Smooth muscle cell (in vitro differentiated cells): ENCODE data around the gene DEFB110. TPM values are rescaled to one million over a fixed set of nuclear protein-coding genes. Genes with fewer than 3 reads are reported as not detected.

Source experiments
- DNase-seq: peaks from one replicate; lab custom pipeline; 2025; ENCODE audit not compliant: unreplicated experiment; lab: John Stamatoyannopoulos, UW
- H2AFZ ChIP-seq: fragments of 200-600 bp; sonication (generic); 2 replicates; pipeline ENCODE4 v1.6.0; 2016; ENCODE audit warnings: antibody characterized with exemption, low read depth, mild to moderate bottlenecking
- H3F3A ChIP-seq: fragments of 200-600 bp; sonication (generic); 2 replicates; pipeline ENCODE4 v1.6.0; 2017; ENCODE audit warnings: antibody characterized with exemption, low read depth
- H3K27ac ChIP-seq: fragments of 200-600 bp; sonication (generic); 2 replicates; pipeline ENCODE4 v1.5.1; 2016; ENCODE audit warnings: low read depth, mild to moderate bottlenecking
- H3K27me3 ChIP-seq: fragments of 200-600 bp; sonication (generic); 2 replicates; pipeline ENCODE4 v1.6.1; 2016; ENCODE audit warnings: low read depth, mild to moderate bottlenecking
- H3K36me3 ChIP-seq: fragments of 200-600 bp; sonication (generic); 2 replicates; pipeline ENCODE4 v1.5.1; 2016; ENCODE audit warnings: low read depth
- H3K4me1 ChIP-seq: fragments of 200-600 bp; sonication (generic); 2 replicates; pipeline ENCODE4 v1.5.1; 2016; ENCODE audit warnings: low read depth
- H3K4me2 ChIP-seq: fragments of 200-600 bp; sonication (generic); 2 replicates; pipeline ENCODE4 v1.6.0; 2016; ENCODE audit warnings: mild to moderate bottlenecking
- H3K4me3 ChIP-seq: fragments of 200-600 bp; sonication (generic); 2 replicates; pipeline ENCODE4 v1.5.1; 2016; ENCODE audit warnings: mild to moderate bottlenecking
- H3K79me2 ChIP-seq: fragments of 200-600 bp; sonication (generic); 2 replicates; pipeline ENCODE4 v1.6.0; 2016; ENCODE audit warnings: low read depth, mild to moderate bottlenecking
- H3K9ac ChIP-seq: fragments of 200-600 bp; sonication (generic); 2 replicates; pipeline ENCODE4 v1.6.0; 2016; ENCODE audit warnings: low read depth
- H3K9me3 ChIP-seq: fragments of 200-600 bp; sonication (generic); replicated peaks from 2 replicates; pipeline ENCODE4 v1.5.1; 2016; ENCODE audit warnings: low read depth
- H4K20me1 ChIP-seq: fragments of 200-600 bp; sonication (generic); 2 replicates; pipeline ENCODE4 v1.6.0; 2016; ENCODE audit warnings: low read depth
- CTCF ChIP-seq: fragments of 200-600 bp; sonication (generic); IDR thresholded peaks from 2 replicates; pipeline ENCODE4 v1.5.1; 2017; ENCODE audit warnings: borderline replicate concordance, mild to moderate bottlenecking, antibody characterized with exemption; ENCODE audit not compliant: insufficient read depth, poor library complexity, severe bottlenecking
- WGBS: methylation state at CpG from one replicate; pipeline ENCODE4 v1.1.7; 2016; ENCODE audit warnings: low lambda C conversion rate; 5-methylcytosine and 5-hydroxymethylcytosine counted together
- polyA plus RNA-seq: library from polyadenylated mRNA; unstranded; fragments of >200 nt; fragmentation: Nextera tagmentation; extraction: Ambion mirVana; gene quantifications from 2 replicates; pipeline ENCODE4 v1.2.1, GENCODE V29; 2016
- total RNA-seq: library from RNA; depleted of rRNA; stranded (reverse); fragments of >200 nt; gene quantifications from 2 replicates; pipeline ENCODE4 v1.2.3, GENCODE V29; 2014

DEFB110 gene
- total and polyA plus RNA-seq, 2 experiments from 2014 or later: not detected

GRCh38 chr6:50030350-50030749 is 8.6 kb upstream of the DEFB110 start:
- 89% methylated on average over 14 of the region's 14 CpGs for WGBS
- Histone ChIP-seq H3K27ac (no peak overlapping the region), H3K79me2 (no peaks in the 10 kb centered on the region), H3K27me3 (no peaks in the 10 kb centered on the region), H3K9ac (no peak overlapping the region), H3F3A (no peaks in the 10 kb centered on the region), H2AFZ (no peak overlapping the region), H4K20me1 (no peaks in the 10 kb centered on the region), H3K4me2 (no peak overlapping the region), H3K9me3 (no peaks in the 10 kb centered on the region), H3K4me3 (no peak overlapping the region), H3K4me1 (no peaks in the 10 kb centered on the region), H3K36me3 (no peaks in the 10 kb centered on the region)
- TF ChIP-seq CTCF: no peak
- DNase-seq: no peak

- no peaks in the 10 kb centered on the region for H3F3A ChIP-seq
- no peaks in the 10 kb centered on the region for H3K9me3 ChIP-seq
- H3K4me1 ChIP-seq: no peaks in the 10 kb centered on the region
- H3K9ac ChIP-seq: no peak overlapping the region
- H3K4me2 ChIP-seq: no peak overlapping the region
- no peak overlapping the region for H3K27ac ChIP-seq
- no peaks in the 10 kb centered on the region for H3K36me3 ChIP-seq
- DNase-seq: no peak
- H3K4me3 ChIP-seq: no peak overlapping the region
- WGBS: 93% methylated on average over 4 of the region's 4 CpGs
- H3K79me2 ChIP-seq: no peaks in the 10 kb centered on the region
- no peak for TF ChIP-seq CTCF
- H3K27me3 ChIP-seq: no peaks in the 10 kb centered on the region
- no peak overlapping the region for H2AFZ ChIP-seq
- no peaks in the 10 kb centered on the region for H4K20me1 ChIP-seq
Measured at GRCh38 chr6:50025258-50025657, 3.5 kb upstream of the DEFB110 start.

GRCh38 chr6:50007819-50008218 is 14.0 kb downstream of the DEFB110 start:
- Histone ChIP-seq H4K20me1 (no peaks in the 10 kb centered on the region), H3K27me3 (no peaks in the 10 kb centered on the region), H3F3A (no peaks in the 10 kb centered on the region), H3K4me3 (no peak overlapping the region), H3K27ac (no peak overlapping the region), H2AFZ (no peak overlapping the region), H3K4me2 (no peak overlapping the region), H3K9ac (no peak overlapping the region), H3K36me3 (no peaks in the 10 kb centered on the region), H3K79me2 (no peaks in the 10 kb centered on the region), H3K9me3 (no peaks in the 10 kb centered on the region), H3K4me1 (no peaks in the 10 kb centered on the region)
- no peak for DNase-seq
- WGBS: 66% methylated on average over 3 of the region's 3 CpGs
- no peak for TF ChIP-seq CTCF

- no peak overlapping the region for H2AFZ ChIP-seq
- no peaks in the 10 kb centered on the region for H3K36me3 ChIP-seq
- 87% methylated on average over 3 of the region's 3 CpGs for WGBS
- no peaks in the 10 kb centered on the region for H3K79me2 ChIP-seq
- TF ChIP-seq CTCF: no peak
- DNase-seq: no peak
- H4K20me1 ChIP-seq: no peaks in the 10 kb centered on the region
- no peaks in the 10 kb centered on the region for H3K27me3 ChIP-seq
- no peak overlapping the region for H3K27ac ChIP-seq
- no peak overlapping the region for H3K4me3 ChIP-seq
- H3K9ac ChIP-seq: no peak overlapping the region
- H3K4me1 ChIP-seq: no peaks in the 10 kb centered on the region
- no peaks in the 10 kb centered on the region for H3F3A ChIP-seq
- H3K9me3 ChIP-seq: no peaks in the 10 kb centered on the region
- H3K4me2 ChIP-seq: no peak overlapping the region
Measured at GRCh38 chr6:50003139-50003538, 18.7 kb downstream of the DEFB110 start.
